ENCODE results near the gene IQCC. TPM values are rescaled to one million over a fixed set of nuclear protein-coding genes. Genes with fewer than 3 reads are reported as not detected.
A peak's percentile ranks its signal among the peaks of the same experiment; 100 is the strongest.
"Not testable (repeated sequence)": the region's sequence is repeated elsewhere in the genome, so short reads cannot be mapped to it uniquely, and the experiment has no call there.

IQCC gene
- 1 to 10 TPM in 3 of 4 donors, under 1 TPM in 1; 0.88 to 8.3 (median 2.6) TPM for total RNA-seq

DNA sequence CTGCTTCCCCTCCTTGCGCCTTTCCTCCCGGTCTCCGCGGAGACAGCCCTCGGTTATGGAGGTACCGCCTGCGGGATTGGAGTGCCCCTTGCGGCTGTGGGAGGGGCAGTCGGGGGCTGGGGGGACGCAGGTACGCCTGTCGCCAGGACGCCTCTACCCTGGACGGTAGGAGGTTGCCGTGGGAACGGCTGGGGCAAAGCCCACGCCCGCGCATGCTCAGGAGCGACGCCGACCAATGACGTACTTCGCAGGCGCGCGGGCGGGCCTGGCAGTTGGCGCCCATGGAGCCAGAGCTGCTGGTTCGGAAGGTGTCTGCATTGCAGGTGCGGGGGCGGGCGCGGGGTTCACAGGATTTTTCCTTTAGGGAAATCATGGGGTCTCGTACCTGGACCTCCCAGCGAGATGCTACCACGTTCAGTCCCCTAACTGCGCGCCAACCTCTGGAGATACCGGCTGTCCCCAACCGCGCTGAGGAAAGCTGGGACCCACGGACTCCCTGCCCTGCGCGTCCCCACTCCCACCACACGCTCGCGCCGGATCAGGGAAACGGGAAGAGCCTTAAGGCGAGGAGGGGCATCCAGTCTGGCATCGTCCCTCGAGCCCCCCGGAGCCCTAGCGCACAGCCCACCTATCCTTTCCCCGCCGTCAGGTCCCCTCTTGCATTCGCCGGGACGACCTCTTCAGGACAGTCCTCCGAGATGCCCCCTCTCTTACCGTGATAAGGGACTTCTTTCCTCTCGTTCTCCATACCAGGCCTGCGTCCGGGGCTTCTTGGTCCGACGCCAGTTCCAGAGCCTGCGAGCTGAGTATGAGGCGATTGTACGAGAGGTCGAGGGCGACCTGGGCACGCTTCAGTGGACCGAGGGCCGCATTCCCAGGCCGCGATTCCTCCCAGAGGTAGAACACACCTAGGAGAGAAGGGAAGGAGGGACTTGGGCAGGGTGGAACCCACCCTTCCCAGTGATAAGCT lies at the start of gene IQCC:
TSS of gene IQCC (plus strand) at position 271 of the 970 bp plus-strand sequence. CDS start at position 282, 11 bp downstream.
- H3K4me1 ChIP-seq = peaks cover 0 to 41% (median 15%) of the 10 kb centered on the region in 4 donors
- no peaks in the 10 kb centered on the region for H3K9me3 ChIP-seq
- no peaks in the 10 kb centered on the region for H3K27me3 ChIP-seq
- DNase-seq = peak; percentile 79 to 93 (median 91)
- no peaks in the 10 kb centered on the region for H3K36me3 ChIP-seq
- TF ChIP-seq CTCF (IDR thresholded peaks at IDR 0.05) (no peak), POLR2A (IDR thresholded peaks at IDR 0.05) (peak; percentile 33 to 45)
- H3K27ac ChIP-seq = peak within 1 kb of the TSS in 2 of 4 donors; percentile 58 to 61
- H3K4me3 ChIP-seq = peak within 1 kb of the TSS; percentile 55 to 64 (median 56)

GRCh38 chr1:32159189-32159588 lies 46.3 kb upstream of the IQCC start:
- H3K27me3 ChIP-seq = no peaks in the 10 kb centered on the region
- TF ChIP-seq POLR2A (IDR thresholded peaks at IDR 0.05) (no peak), CTCF (IDR thresholded peaks at IDR 0.05) (no peak)
- peaks cover 0 to 95% (median 0%) of the 10 kb centered on the region in 3 donors for H3K36me3 ChIP-seq
- no peaks in the 10 kb centered on the region for H3K9me3 ChIP-seq
- DNase-seq = no peak
- no peak overlapping the region for H3K4me3 ChIP-seq
- no peaks in the 10 kb centered on the region for H3K4me1 ChIP-seq
- no peak overlapping the region for H3K27ac ChIP-seq

DNA sequence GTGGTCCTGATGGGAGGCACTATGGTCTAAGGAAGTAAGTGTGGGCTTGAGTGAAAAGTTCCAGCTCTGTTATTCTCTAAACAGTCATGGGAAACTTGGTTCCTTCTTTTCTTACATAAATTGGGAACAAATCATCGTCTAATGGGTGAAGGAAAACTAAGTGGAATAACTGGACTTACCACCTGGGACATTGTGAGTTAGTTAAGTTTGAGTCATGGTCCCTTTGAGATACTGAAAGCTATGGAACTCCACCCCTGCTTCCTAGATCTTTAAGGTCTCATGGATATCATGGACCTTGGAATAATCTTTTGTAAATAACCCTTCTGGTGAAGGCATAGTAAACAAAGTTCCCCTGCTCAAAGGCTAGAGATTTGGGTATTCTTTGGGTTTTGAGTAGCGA lies 42.1 kb upstream of the IQCC start:
- DNase-seq = no peak
- no peak overlapping the region for H3K27ac ChIP-seq

DNA sequence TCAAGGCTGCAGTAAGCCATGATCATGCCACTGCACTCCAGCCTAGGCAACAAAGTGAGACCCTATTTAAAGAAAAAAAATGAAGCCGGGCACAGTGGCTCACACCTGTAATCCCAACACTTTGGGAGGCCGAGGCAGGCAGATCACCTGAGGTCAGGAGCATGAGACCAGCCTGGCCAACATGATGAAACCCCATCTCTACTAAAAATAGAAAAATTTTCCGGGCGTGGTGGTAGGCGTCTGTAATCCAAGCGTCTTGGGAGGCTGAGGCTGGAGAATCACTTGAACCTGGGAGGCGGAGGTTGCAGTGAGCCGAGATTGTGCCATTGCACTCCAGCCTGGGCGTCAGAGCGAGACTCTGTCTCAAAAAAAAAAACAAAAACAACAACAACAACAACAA lies 39.8 kb upstream of the IQCC start:
- H3K4me3 ChIP-seq, H3K4me1 ChIP-seq, H3K27ac ChIP-seq, H3K9me3 ChIP-seq, DNase-seq, H3K27me3 ChIP-seq: not testable (repeated sequence)
- H3K36me3 ChIP-seq = peaks cover 0 to 95% (median 0%) of the 10 kb centered on the region in 3 donors

More for the DNA sequence above, 42.1 kb upstream of the IQCC start:
- Histone ChIP-seq H3K36me3 (peaks cover 0 to 95% (median 0%) of the 10 kb centered on the region in 3 donors), H3K4me3 (no peak overlapping the region), H3K9me3 (no peaks in the 10 kb centered on the region), H3K27me3 (no peaks in the 10 kb centered on the region), H3K4me1 (no peaks in the 10 kb centered on the region)
- TF ChIP-seq POLR2A (IDR thresholded peaks at IDR 0.05) = no peak
- no peak for TF ChIP-seq CTCF (IDR thresholded peaks at IDR 0.05)

- TF ChIP-seq CTCF (IDR thresholded peaks at IDR 0.05) = no peak
- TF ChIP-seq POLR2A (IDR thresholded peaks at IDR 0.05) = no peak
- Histone ChIP-seq H3K27ac (no peak overlapping the region), H3K9me3 (no peaks in the 10 kb centered on the region), H3K4me3 (no peak overlapping the region), H3K36me3 (peaks cover 0 to 75% (median 0%) of the 10 kb centered on the region in 3 donors), H3K4me1 (no peaks in the 10 kb centered on the region), H3K27me3 (no peaks in the 10 kb centered on the region)
- no peak for DNase-seq
These were observed 34.5 kb upstream of the IQCC start for GRCh38 chr1:32170991-32171390.

DNA sequence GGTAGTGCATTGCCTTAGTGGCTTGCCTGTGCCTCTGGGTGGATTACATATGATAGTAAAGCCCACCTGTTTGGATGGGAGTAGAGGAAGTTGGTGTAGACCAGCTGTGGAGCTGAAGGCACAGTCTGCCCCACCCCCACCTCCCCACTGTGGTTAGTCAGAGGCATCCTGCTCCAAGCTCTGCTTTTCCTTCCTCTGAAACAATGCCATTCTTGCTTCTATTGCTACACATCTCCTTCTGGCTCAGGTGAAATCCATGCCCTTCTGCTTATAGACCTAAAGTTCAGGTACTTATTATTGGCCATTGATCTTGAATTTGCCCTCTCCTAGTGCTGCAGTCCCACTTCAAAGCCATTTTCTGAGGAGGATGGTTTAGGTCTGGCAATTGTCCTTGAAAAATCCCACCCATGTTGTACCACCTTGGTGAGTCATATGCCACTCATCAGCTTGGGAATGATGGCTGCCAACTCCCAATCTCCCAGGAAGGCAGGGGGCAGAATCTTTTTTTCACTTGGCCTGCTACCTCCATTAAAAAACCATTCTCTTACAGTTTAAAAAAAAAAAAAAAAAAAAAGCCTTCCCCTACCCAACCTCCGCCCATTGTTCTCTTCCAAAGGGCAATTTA lies 32.7 kb upstream of the IQCC start:
- H3K36me3 ChIP-seq = peaks cover 0 to 57% (median 0%) of the 10 kb centered on the region in 3 donors
- TF ChIP-seq CTCF (IDR thresholded peaks at IDR 0.05) = no peak
- TF ChIP-seq POLR2A (IDR thresholded peaks at IDR 0.05) = no peak
- no peaks in the 10 kb centered on the region for H3K4me1 ChIP-seq

More for the DNA sequence above, 32.7 kb upstream of the IQCC start:
- H3K27ac ChIP-seq = no peak overlapping the region
- no peaks in the 10 kb centered on the region for H3K27me3 ChIP-seq
- H3K9me3 ChIP-seq = no peaks in the 10 kb centered on the region
- H3K4me3 ChIP-seq = no peak overlapping the region
- no peak for DNase-seq

Data from Peyer's patch (tissue), 4 donors.